GM12873 (cell line): ENCODE results near the gene ACRBP.

Experiments
- TF ChIP-seq, protein P1 (sequence below): IDR thresholded peaks from 2 replicates; pipeline ENCODE4 v1.5.1; 2012; ENCODE audit warnings: low read depth, mild to moderate bottlenecking, moderate library complexity, low read length, control low read depth; ENCODE audit not compliant: insufficient read depth; ENCODE audit errors: missing control alignments

ACRBP gene

DNA sequence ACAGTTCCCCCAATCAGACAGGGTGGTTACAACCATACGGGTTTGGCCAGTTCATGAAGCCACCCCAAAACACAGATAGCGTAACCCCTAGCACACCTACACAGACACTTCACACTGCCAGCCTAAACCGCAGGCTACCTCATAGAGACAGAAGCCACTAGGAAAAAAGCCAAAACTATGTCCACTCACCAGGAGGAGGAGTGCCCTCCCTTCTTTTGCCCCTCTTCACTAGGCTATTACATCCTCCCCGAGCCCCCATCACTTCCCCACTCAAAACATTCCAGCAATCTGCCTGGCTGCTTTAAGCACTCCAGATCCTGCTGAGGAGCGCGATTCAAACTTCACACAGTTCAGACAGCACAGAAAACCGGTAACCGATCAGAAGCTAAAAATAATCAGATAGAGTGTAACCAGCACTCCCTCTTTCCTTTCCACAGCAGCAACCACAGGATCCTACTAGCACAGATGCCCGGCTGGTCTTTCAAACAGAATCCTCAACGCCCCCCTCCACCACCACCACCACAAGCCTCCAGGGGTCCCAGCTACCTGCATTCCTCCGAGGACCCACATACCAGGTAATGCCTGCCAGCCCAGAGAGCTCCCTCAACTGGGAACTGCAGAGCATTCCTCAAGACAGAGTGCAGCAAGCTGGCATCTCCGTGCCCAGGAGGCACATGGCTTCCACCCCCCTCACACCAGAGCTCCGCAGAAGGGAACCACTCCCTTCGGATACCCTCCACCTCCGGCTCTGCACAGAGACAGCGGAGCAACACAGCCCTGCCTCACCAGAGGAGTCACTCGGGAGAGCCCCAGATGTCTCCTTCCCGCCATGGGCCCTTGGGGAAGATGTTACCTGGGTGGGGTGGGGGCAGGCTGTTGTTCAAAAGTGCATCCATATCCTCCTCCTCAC is 41.6 kb downstream of the ACRBP start:
- TF ChIP-seq, protein P1, sequence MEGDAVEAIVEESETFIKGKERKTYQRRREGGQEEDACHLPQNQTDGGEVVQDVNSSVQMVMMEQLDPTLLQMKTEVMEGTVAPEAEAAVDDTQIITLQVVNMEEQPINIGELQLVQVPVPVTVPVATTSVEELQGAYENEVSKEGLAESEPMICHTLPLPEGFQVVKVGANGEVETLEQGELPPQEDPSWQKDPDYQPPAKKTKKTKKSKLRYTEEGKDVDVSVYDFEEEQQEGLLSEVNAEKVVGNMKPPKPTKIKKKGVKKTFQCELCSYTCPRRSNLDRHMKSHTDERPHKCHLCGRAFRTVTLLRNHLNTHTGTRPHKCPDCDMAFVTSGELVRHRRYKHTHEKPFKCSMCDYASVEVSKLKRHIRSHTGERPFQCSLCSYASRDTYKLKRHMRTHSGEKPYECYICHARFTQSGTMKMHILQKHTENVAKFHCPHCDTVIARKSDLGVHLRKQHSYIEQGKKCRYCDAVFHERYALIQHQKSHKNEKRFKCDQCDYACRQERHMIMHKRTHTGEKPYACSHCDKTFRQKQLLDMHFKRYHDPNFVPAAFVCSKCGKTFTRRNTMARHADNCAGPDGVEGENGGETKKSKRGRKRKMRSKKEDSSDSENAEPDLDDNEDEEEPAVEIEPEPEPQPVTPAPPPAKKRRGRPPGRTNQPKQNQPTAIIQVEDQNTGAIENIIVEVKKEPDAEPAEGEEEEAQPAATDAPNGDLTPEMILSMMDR = no peak

DNA sequence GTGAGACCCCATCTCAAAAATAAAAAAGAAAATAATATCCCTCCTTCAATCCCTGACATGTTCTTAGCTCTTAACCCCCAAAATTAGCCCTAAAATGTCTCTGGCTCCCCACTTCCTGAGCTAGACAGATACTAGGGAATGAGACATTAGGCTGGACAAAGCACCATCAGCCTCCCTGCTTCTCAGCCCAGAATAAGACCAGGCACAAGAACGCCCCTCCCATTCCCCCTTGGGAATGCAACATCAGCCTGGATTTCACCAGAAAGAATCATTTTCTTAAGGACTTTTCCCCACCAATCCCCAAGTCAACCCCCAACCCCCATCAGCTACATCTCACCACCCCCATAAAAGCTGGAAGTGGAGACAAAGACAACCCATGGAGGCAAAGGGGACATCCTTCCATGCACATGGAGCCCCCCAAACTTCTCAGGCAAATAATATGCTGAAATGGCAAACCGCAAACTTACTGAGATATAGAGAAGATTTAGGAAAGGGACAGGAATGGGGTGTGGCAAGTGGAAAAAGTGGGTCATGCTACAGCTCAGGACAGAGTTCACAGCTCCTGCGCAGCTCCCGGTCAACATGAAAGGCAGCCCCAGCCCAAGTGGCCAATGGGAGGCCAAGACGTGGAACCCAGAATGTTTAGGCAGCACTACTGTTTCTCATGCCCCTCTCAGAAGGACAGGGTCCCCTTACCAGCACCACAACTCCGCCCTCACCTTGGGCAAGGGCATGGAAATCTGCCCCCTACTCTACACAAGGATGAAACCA is 42.8 kb downstream of the ACRBP start:
- TF ChIP-seq, protein P1 = no peak

DNA sequence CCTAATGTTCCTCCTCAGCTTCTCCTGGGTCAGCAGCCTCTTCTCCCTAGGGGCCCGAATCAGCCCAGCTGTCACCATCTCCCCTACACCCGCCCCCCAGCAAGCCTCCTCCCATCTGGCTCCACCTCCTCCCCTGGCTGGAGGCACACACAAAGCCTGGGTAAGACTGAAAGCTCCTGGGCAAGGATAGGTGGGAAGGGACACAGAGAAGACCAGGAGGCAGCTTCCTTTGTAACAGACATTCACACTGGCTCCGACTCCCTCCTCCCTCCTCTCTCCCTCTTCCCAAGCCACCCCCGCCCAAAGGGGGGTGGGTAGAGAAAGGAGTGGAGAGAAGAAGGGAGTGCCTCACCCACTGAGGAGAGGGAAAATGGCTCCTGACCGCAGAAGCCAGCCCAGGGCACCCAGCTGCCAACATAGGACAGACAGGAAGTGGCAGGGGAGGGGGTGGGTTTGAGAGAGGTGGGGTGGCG is 44.1 kb downstream of the ACRBP start:
- TF ChIP-seq, protein P1 = no peak

DNA sequence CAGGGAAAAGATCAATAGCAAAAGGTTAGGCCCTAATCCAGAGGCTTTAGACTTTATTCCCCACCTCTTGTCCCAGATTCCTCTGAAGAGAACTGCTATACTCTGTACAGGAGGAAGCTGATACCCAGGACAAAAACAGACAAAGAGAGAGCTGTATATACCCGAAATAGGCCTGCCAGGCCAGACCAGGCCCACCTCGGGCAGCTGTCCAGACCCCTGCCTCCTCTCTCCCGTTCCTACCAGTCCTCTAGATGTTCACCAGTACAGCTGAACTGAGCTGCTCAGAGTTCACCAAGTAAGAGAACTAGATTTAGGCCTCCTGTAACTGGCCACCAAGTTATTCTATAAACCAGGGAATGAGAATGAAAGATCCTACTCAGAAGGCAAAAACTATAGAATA is 44.7 kb downstream of the ACRBP start:
- TF ChIP-seq, protein P1 = no peak

DNA sequence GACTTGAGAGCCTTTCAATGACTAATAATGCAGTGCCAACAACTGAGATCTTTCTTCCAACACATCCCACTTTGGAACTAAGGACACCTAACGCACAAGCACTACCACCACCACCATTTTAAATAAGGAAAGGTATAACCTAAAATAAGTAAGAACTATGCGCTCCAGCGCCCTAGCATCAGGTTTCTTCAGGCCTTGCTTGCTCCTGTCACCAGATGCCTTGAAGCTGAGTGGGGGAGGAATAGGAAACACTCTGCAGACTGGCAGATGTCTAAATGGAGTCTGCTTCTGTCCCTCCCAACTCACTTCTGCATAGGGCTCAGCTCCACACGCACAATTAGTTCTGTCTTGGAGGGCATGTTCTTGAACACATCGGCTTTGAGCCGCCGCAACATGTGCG is 55.1 kb downstream of the ACRBP start:
- TF ChIP-seq, protein P1 = no peak
